Esophagus mucosa (tissue), 1 donor: ENCODE data around the gene LYRM9. TPM values are rescaled to one million over a fixed set of nuclear protein-coding genes. Genes with fewer than 3 reads are reported as not detected.
"Not testable (repeated sequence)": the region's sequence is repeated elsewhere in the genome, so short reads cannot be mapped to it uniquely, and the experiment has no call there.

Experiments used
- ATAC-seq: fragments of 200-7000 bp; cut with Tn5 transposase; one replicate; pipeline ENCODE4 v1.9.1; 2020
- total RNA-seq: library from RNA; stranded (reverse); gene quantifications from one replicate; pipeline ENCODE4 v1.2.4, GENCODE V29; 2023
- donor health status: DM: yes; HTN: yes; CAD: no.

The LYRM9 gene
- total RNA-seq, 1 donor from 2014 or later, result 2.3 TPM

DNA sequence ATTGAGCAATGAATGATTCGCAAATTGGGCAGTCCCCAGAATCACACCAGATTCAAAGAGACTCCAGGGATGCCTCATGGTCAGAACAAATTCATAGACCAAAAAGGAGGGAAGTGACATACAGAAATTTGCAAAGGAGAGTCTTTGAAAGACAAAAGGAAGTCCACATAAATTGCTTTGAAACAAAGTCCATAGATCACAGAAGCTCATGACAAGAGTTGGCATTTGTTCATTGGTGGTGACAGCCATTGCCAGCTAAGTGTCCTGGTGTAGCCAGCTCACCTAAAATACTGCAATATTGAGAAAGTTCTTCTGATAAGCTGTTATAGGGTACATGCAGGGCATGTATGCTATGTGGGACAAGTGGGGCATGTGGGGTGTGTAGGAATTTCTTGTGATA, 55.4 kb downstream of the LYRM9 start:
- not testable (repeated sequence) for ATAC-seq

DNA sequence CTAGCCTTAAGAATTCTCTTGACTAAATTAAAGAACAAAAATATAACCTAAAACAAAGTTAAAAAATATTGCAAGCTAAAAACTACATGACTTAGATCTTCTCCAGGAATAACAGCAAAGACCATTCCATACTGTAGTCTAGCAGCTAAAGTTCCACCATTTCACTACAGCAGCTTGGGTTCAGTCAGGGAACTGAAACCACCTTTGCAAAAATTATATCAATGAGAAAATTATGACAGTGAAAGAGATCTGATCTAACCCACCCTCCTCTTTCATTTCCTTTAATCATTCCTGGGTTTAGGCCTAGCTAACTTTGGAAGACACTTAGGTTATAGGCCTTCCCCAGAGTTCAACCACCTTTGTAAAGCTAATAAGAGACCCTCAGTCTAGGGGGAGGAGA, 56.5 kb downstream of the LYRM9 start:
- no peak for ATAC-seq

DNA sequence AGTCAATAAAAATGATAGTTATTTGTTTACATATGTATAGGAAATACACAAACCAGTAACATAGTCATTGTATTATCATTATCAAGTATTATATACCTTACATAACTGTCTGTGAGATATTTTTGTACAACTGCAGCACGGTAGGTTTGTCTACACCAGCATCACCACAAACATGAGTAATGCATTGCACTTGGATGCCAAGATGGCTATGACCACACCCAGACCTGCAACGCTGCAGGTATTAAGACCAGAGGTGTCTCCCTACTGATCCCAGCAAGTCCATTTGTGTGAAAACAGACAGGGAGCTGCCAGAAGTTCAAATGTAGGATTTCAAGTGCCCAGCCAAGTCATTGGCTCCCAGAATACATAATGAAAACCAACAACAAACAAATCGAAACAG, 58.6 kb downstream of the LYRM9 start:
- ATAC-seq, result peak; percentile 70

DNA sequence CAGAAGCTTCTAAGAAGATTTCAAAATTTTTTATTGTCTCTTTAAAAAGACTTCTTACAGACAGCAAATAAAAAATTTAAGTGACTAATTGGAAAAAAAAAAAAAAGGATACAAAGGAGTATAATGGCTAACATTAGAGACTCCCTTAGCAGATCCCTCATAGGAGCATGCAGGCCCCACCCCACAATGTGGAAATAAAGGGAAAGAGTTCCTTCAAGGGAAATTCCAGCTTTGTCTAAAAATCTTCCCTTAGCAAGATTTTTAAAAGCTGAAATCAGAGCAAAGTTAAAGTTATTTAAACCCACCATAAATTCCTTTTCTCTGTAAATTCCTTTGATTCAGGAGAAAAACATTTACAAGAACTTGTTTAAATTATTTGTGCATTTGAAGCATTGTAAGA, 60.3 kb downstream of the LYRM9 start:
- ATAC-seq, result no peak

DNA sequence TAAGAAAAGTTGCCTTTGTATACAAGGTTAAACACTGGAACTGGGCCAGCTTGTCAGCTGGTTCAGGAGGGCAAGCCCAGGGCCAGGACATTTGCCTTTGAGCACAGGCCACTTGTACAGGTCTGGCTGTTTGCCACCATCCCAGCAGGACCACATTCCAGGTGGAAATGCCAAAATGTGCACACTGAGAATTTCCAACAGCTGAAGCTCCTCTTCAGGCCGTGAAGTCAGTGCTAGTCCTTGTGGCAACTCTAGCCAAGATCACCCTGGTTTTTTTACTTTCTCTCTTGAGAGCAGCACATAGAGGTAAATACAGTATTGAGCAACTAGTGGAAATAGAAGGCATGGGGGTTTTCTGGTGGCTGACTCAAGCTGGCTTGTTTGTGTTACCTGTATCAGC, 63.3 kb downstream of the LYRM9 start:
- peak; percentile 32 for ATAC-seq

DNA sequence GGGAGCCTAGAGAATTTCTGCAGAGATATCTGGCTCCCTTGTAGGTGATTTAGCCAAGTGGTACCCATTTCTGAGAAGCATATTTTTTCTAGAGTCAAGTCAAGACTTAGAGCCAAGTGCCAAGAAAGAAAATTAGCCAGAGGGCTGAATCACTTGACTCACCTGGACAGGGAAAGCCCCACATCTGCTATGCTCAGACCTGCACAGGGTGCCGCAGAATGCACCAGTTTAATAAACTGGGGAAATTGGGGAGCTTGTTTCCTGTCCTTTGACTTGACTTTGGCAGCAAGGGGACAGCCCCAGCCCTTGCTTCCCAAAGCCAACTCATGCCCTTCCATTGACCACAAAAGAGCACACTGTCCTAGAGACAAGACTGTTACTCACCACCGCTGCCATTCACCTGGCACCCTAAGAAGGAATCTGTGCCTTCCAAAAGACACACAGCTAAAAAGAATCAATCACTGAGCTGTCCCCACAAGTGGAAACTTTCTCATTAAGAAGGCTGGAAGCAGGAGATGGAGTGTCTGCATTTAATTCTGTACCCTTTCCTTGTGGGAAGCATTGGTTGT, 63.9 kb downstream of the LYRM9 start:
- peak; percentile 85 for ATAC-seq

Other genes with a start within 250 kb of the LYRM9 start
- not detected for gene NOS2, start 92.8 kb downstream of the LYRM9 start, total RNA-seq
- 6.7 TPM for gene NLK, start 149.3 kb upstream of the LYRM9 start, total RNA-seq